Neural progenitor cell (in vitro differentiated cells): ENCODE data around the gene OR2G6. TPM values are rescaled to one million over a fixed set of nuclear protein-coding genes. Genes with fewer than 3 reads are reported as not detected.
"Not testable (repeated sequence)": the region's sequence is repeated elsewhere in the genome, so short reads cannot be mapped to it uniquely, and the experiment has no call there.

Source experiments
- DNase-seq: peaks from one replicate; pipeline ENCODE4 v3.0.0-alpha.2; 2016; ENCODE audit warnings: low spot score
- H2AFZ ChIP-seq: fragments of 200-600 bp; sonication (generic); replicated peaks from 2 replicates; pipeline ENCODE4 v1.6.1; 2016; ENCODE audit warnings: antibody characterized with exemption
- H3F3A ChIP-seq: fragments of 200-600 bp; sonication (generic); 2 replicates; pipeline ENCODE4 v1.6.1; 2016; ENCODE audit warnings: antibody characterized with exemption, low read depth
- H3K27ac ChIP-seq: fragments of 200-600 bp; sonication (generic); 2 replicates; pipeline ENCODE4 v1.5.1; 2016; ENCODE audit warnings: mild to moderate bottlenecking
- H3K27me3 ChIP-seq: fragments of 200-600 bp; sonication (generic); 2 replicates; pipeline ENCODE4 v1.6.1; 2016; ENCODE audit warnings: mild to moderate bottlenecking, moderate library complexity
- H3K36me3 ChIP-seq: fragments of 200-600 bp; sonication (generic); 2 replicates; pipeline ENCODE4 v1.5.1; 2016
- H3K4me1 ChIP-seq: fragments of 200-600 bp; sonication (generic); 2 replicates; pipeline ENCODE4 v1.6.1; 2016; ENCODE audit warnings: mixed run types
- H3K4me2 ChIP-seq: fragments of 200-600 bp; sonication (generic); 2 replicates; pipeline ENCODE4 v1.6.1; 2016
- H3K4me3 ChIP-seq: fragments of 200-600 bp; sonication (generic); 2 replicates; pipeline ENCODE4 v1.5.1; 2016
- H3K79me2 ChIP-seq: fragments of 200-600 bp; sonication (generic); 2 replicates; pipeline ENCODE4 v1.6.1; 2016; ENCODE audit warnings: low read depth
- H3K9ac ChIP-seq: fragments of 200-600 bp; sonication (generic); 2 replicates; pipeline ENCODE4 v1.6.1; 2016
- H3K9me3 ChIP-seq: fragments of 200-600 bp; sonication (generic); 2 replicates; pipeline ENCODE4 v1.5.1; 2016; ENCODE audit warnings: low read depth
- H4K20me1 ChIP-seq: fragments of 200-600 bp; sonication (generic); 2 replicates; pipeline ENCODE4 v1.6.1; 2016; ENCODE audit warnings: low read depth
- H3K27ac Mint-ChIP-seq: 3 replicates; pipeline ENCODE4 v1.8.0; 2021; ENCODE audit warnings: mixed read lengths
- H3K27me3 Mint-ChIP-seq: 2 replicates; pipeline ENCODE4 v1.8.0; 2022; ENCODE audit warnings: low read depth, mild to moderate bottlenecking, inconsistent platforms, moderate library complexity, mixed read lengths; ENCODE audit not compliant: insufficient read depth
- H3K36me3 Mint-ChIP-seq: 3 replicates; pipeline ENCODE4 v1.8.0; 2021; ENCODE audit warnings: mixed read lengths
- H3K4me1 Mint-ChIP-seq: 3 replicates; pipeline ENCODE4 v1.8.0; 2021; ENCODE audit warnings: mixed read lengths
- H3K4me3 Mint-ChIP-seq: 3 replicates; pipeline ENCODE4 v1.8.0; 2021; ENCODE audit warnings: mild to moderate bottlenecking, moderate library complexity, mixed read lengths
- H3K9me3 Mint-ChIP-seq: 3 replicates; pipeline ENCODE4 v1.8.0; 2020; ENCODE audit warnings: mixed read lengths
- total RNA-seq: library from RNA; depleted of rRNA; stranded (reverse); fragments of >200 nt; gene quantifications from 2 replicates; pipeline ENCODE4 v1.2.3, GENCODE V29; 2015; ENCODE audit warnings: low replicate concordance

Gene OR2G6
- total RNA-seq, 1 donor from 2014 or later, result not detected

GRCh38 chr1:248551027-248551426 is 43.2 kb downstream of the OR2G6 start:
- H3K27ac ChIP-seq, H3K4me1 Mint-ChIP-seq, H3F3A ChIP-seq, H2AFZ ChIP-seq, H3K36me3 Mint-ChIP-seq, H4K20me1 ChIP-seq, H3K27ac Mint-ChIP-seq, H3K79me2 ChIP-seq, H3K9me3 Mint-ChIP-seq, H3K36me3 ChIP-seq, H3K9ac ChIP-seq, H3K4me3 ChIP-seq, DNase-seq, H3K4me2 ChIP-seq, H3K27me3 Mint-ChIP-seq, H3K4me1 ChIP-seq, H3K27me3 ChIP-seq, H3K4me3 Mint-ChIP-seq, H3K9me3 ChIP-seq: not testable (repeated sequence)

GRCh38 chr1:248562672-248563071 is 54.8 kb downstream of the OR2G6 start, which contains the start of gene OR2T29:
Gene OR2T29 (minus strand): TSS chr1:248562772. CDS start chr1:248559491, 3,281 bp downstream.
- DNase-seq, H3K4me1 ChIP-seq, H3K9me3 ChIP-seq, H3K27ac Mint-ChIP-seq, H3F3A ChIP-seq, H3K4me2 ChIP-seq, H3K4me3 ChIP-seq, H3K27me3 ChIP-seq, H3K36me3 Mint-ChIP-seq, H2AFZ ChIP-seq, H3K36me3 ChIP-seq, H3K27me3 Mint-ChIP-seq, H3K27ac ChIP-seq, H3K9me3 Mint-ChIP-seq, H3K4me3 Mint-ChIP-seq, H3K4me1 Mint-ChIP-seq, H3K79me2 ChIP-seq, H3K9ac ChIP-seq, H4K20me1 ChIP-seq: not testable (repeated sequence)

GRCh38 chr1:248565530-248566373 is 57.9 kb downstream of the OR2G6 start:
- H2AFZ ChIP-seq, H3K9ac ChIP-seq, H3K4me1 ChIP-seq, H3K27ac ChIP-seq, H3K36me3 Mint-ChIP-seq, H3K27ac Mint-ChIP-seq, H3K9me3 Mint-ChIP-seq, H3F3A ChIP-seq, H3K79me2 ChIP-seq, H3K4me1 Mint-ChIP-seq, H3K36me3 ChIP-seq, H3K9me3 ChIP-seq, H3K27me3 Mint-ChIP-seq, H3K4me3 ChIP-seq, H3K27me3 ChIP-seq, DNase-seq, H3K4me2 ChIP-seq, H3K4me3 Mint-ChIP-seq, H4K20me1 ChIP-seq: not testable (repeated sequence)

GRCh38 chr1:248569049-248569448 is 61.2 kb downstream of the OR2G6 start:
- not testable (repeated sequence) for H3K36me3 ChIP-seq, H3K4me3 ChIP-seq, H3K9ac ChIP-seq, H3K4me1 Mint-ChIP-seq, H3K4me3 Mint-ChIP-seq, H3K36me3 Mint-ChIP-seq, H2AFZ ChIP-seq, H3K4me1 ChIP-seq, H3F3A ChIP-seq, H3K27me3 ChIP-seq, DNase-seq, H4K20me1 ChIP-seq, H3K79me2 ChIP-seq, H3K27ac Mint-ChIP-seq, H3K4me2 ChIP-seq, H3K27me3 Mint-ChIP-seq, H3K27ac ChIP-seq, H3K9me3 ChIP-seq, H3K9me3 Mint-ChIP-seq

GRCh38 chr1:248570811-248571210 is 62.9 kb downstream of the OR2G6 start:
- H3K36me3 ChIP-seq, H3K9me3 ChIP-seq, H3K9ac ChIP-seq, H3F3A ChIP-seq, H3K27ac ChIP-seq, DNase-seq, H3K4me2 ChIP-seq, H3K9me3 Mint-ChIP-seq, H3K4me3 Mint-ChIP-seq, H3K4me3 ChIP-seq, H3K4me1 Mint-ChIP-seq, H3K36me3 Mint-ChIP-seq, H3K27ac Mint-ChIP-seq, H3K27me3 Mint-ChIP-seq, H3K79me2 ChIP-seq, H2AFZ ChIP-seq, H3K4me1 ChIP-seq, H3K27me3 ChIP-seq, H4K20me1 ChIP-seq: not testable (repeated sequence)

GRCh38 chr1:248572049-248572448 is 64.2 kb downstream of the OR2G6 start:
- H3K36me3 Mint-ChIP-seq, H3K4me3 Mint-ChIP-seq, H3K4me1 ChIP-seq, H4K20me1 ChIP-seq, H3K9me3 ChIP-seq, H3K79me2 ChIP-seq, H3K27me3 ChIP-seq, H3K9me3 Mint-ChIP-seq, H3K4me3 ChIP-seq, H3F3A ChIP-seq, H3K4me2 ChIP-seq, H3K4me1 Mint-ChIP-seq, H2AFZ ChIP-seq, DNase-seq, H3K36me3 ChIP-seq, H3K27me3 Mint-ChIP-seq, H3K9ac ChIP-seq, H3K27ac ChIP-seq, H3K27ac Mint-ChIP-seq: not testable (repeated sequence)

- not testable (repeated sequence) for H3K27ac Mint-ChIP-seq
Measured at GRCh38 chr1:248573856-248574255, 66.0 kb downstream of the OR2G6 start.

GRCh38 chr1:248574657-248575056 is 66.8 kb downstream of the OR2G6 start, which contains the start of gene OR2T34:
Gene OR2T34 (minus strand): TSS chr1:248574757. CDS start chr1:248574757, 0 bp downstream.
- H3F3A ChIP-seq, H3K27me3 Mint-ChIP-seq, H3K27me3 ChIP-seq, H3K4me2 ChIP-seq, H3K4me1 ChIP-seq, H3K4me3 Mint-ChIP-seq, H3K9me3 Mint-ChIP-seq, H3K36me3 ChIP-seq, H3K27ac ChIP-seq, H3K4me1 Mint-ChIP-seq, H3K79me2 ChIP-seq, H3K4me3 ChIP-seq, H3K36me3 Mint-ChIP-seq, H3K9ac ChIP-seq, H3K9me3 ChIP-seq, H4K20me1 ChIP-seq, H3K27ac Mint-ChIP-seq, DNase-seq, H2AFZ ChIP-seq: not testable (repeated sequence)

More at GRCh38 chr1:248573856-248574255, 66.0 kb downstream of the OR2G6 start:
- not testable (repeated sequence) for H3K4me3 ChIP-seq, H3K79me2 ChIP-seq, DNase-seq, H3K9ac ChIP-seq, H3K4me3 Mint-ChIP-seq, H3K4me1 Mint-ChIP-seq, H2AFZ ChIP-seq, H3K36me3 ChIP-seq, H3K4me2 ChIP-seq, H3K27ac ChIP-seq, H3K36me3 Mint-ChIP-seq, H3K9me3 ChIP-seq, H3K4me1 ChIP-seq, H3F3A ChIP-seq, H4K20me1 ChIP-seq, H3K27me3 ChIP-seq, H3K27me3 Mint-ChIP-seq
- peaks cover 10% of the 10 kb centered on the region for H3K9me3 Mint-ChIP-seq
